PC-9 (cell line): ENCODE data around the gene MFN1.

ENCODE experiments used
- EZH2 ChIP-seq: fragments of 200-600 bp; sonication (generic); IDR thresholded peaks from 2 replicates; pipeline ENCODE4 v1.8.0; 2017; ENCODE audit warnings: antibody characterized with exemption, low read depth
- TF ChIP-seq, protein P1 (sequence below): fragments of 200-600 bp; sonication (generic); conservative IDR thresholded peaks from 2 replicates; pipeline ENCODE4 v1.6.1; 2017; ENCODE audit warnings: mixed run types, antibody characterized with exemption, mild to moderate bottlenecking, moderate library complexity

DNA sequence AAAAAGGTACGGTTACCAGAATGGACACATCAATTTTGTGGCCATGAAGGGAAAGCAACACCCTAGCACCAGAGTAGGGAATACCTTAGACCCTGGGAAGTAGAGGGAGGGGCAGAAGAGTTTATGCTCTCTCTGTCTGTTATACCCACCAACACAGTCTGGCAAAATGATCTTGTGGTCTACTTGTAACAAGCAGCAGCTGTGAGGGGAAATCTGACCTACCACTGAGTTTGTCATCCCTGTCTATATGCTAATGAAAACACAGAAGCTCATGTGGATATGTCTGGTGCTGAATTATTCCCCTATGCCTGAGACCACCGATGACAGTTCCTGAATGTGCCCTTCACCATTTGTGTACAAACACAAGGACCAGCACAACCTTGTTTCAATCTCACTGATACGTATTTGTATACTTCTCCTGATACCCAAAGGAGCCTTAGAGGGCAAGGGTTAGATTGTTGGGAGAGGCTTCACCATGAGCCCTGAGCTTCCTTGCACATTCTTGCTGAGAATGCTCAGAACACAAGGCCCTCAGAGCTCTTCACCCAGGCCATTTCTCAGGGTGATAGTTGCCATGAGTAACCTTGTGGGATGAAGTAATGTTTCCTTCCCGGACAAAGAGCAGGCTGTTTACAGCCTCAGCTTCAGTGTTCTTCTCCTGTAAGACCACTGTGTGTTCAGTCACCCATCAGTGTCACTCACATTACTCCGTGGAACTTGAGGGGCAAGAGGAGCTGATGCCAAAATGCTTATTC is 49.4 kb upstream of the MFN1 start:
- TF ChIP-seq, protein P1, sequence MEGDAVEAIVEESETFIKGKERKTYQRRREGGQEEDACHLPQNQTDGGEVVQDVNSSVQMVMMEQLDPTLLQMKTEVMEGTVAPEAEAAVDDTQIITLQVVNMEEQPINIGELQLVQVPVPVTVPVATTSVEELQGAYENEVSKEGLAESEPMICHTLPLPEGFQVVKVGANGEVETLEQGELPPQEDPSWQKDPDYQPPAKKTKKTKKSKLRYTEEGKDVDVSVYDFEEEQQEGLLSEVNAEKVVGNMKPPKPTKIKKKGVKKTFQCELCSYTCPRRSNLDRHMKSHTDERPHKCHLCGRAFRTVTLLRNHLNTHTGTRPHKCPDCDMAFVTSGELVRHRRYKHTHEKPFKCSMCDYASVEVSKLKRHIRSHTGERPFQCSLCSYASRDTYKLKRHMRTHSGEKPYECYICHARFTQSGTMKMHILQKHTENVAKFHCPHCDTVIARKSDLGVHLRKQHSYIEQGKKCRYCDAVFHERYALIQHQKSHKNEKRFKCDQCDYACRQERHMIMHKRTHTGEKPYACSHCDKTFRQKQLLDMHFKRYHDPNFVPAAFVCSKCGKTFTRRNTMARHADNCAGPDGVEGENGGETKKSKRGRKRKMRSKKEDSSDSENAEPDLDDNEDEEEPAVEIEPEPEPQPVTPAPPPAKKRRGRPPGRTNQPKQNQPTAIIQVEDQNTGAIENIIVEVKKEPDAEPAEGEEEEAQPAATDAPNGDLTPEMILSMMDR, result no peak
- TF ChIP-seq EZH2, result no peak
